Astrocyte of the cerebellum (primary cell): Measurements from ENCODE around the gene GPR15.
"Not testable (repeated sequence)": the region's sequence is repeated elsewhere in the genome, so short reads cannot be mapped to it uniquely, and the experiment has no call there.

Source experiments
- DNase-seq: peaks from one replicate; pipeline ENCODE4 v3.0.0-alpha.2; 2011; ENCODE audit warnings: low read depth
- H3K4me3 ChIP-seq: 2 replicates; pipeline ENCODE4 v1.5.1; 2011; ENCODE audit warnings: mild to moderate bottlenecking, low read depth, low read length, moderate library complexity
- CTCF ChIP-seq: IDR thresholded peaks from 2 replicates; pipeline ENCODE4 v1.5.1; 2012; ENCODE audit warnings: low read length, low read depth, moderate library complexity, mild to moderate bottlenecking; ENCODE audit errors: missing control alignments
- in situ Hi-C: cut with HindIII; loops from 2 replicates; pipeline ENCODE4 v1.10.0; 2017; ENCODE audit warnings: low sequenced_read_pairs

GPR15 gene

GRCh38 chr3:98553753-98554152 is 22.0 kb downstream of the GPR15 start:
- in situ Hi-C loops = no loop called here
- H3K4me3 ChIP-seq = no peak overlapping the region
- no peak for DNase-seq
- TF ChIP-seq CTCF = no peak

- in situ Hi-C loops = no loop called here
- no peak overlapping the region for H3K4me3 ChIP-seq
- TF ChIP-seq CTCF = no peak
- no peak for DNase-seq
Measured at GRCh38 chr3:98554580-98554979, 22.8 kb downstream of the GPR15 start.

GRCh38 chr3:98555025-98555379 is 23.2 kb downstream of the GPR15 start:
- no peak overlapping the region for H3K4me3 ChIP-seq
- no peak for TF ChIP-seq CTCF
- in situ Hi-C loops = no loop called here
- no peak for DNase-seq

GRCh38 chr3:98556164-98557130 is 24.7 kb downstream of the GPR15 start:
- in situ Hi-C loops = no loop called here

GRCh38 chr3:98557324-98558010 is 25.7 kb downstream of the GPR15 start:
- H3K4me3 ChIP-seq = no peak overlapping the region
- DNase-seq = no peak
- in situ Hi-C loops = no loop called here
- TF ChIP-seq CTCF = no peak

More at GRCh38 chr3:98556164-98557130, 24.7 kb downstream of the GPR15 start:
- no peak for DNase-seq
- H3K4me3 ChIP-seq = no peak overlapping the region
- no peak for TF ChIP-seq CTCF

GRCh38 chr3:98558100-98558827 is 26.5 kb downstream of the GPR15 start:
- no peak for TF ChIP-seq CTCF
- DNase-seq = no peak
- in situ Hi-C loops = no loop called here
- no peak overlapping the region for H3K4me3 ChIP-seq

- H3K4me3 ChIP-seq, in situ Hi-C loops, DNase-seq: not testable (repeated sequence)
Measured at GRCh38 chr3:98559769-98560168, 28.0 kb downstream of the GPR15 start.
